Effector CD4-positive, alpha-beta T cell (primary cell): ENCODE data around the gene EYA2.

Source experiments
- DNase-seq: peaks from one replicate; pipeline ENCODE4 v3.0.0-alpha.2; 2020

The EYA2 gene

GRCh38 chr20:46934746-46935287, 40.2 kb downstream of the EYA2 start:
- no peak for DNase-seq

- no peak for DNase-seq
Measured at GRCh38 chr20:46935394-46936017, 40.9 kb downstream of the EYA2 start.

- no peak for DNase-seq
Measured at GRCh38 chr20:46936415-46937156, 41.9 kb downstream of the EYA2 start.

- DNase-seq = no peak
Measured at GRCh38 chr20:46937157-46937523, 42.5 kb downstream of the EYA2 start.

GRCh38 chr20:46937533-46938226, 43.0 kb downstream of the EYA2 start:
- no peak for DNase-seq

GRCh38 chr20:46938434-46938833, 43.8 kb downstream of the EYA2 start:
- DNase-seq = no peak

- no peak for DNase-seq
Measured at GRCh38 chr20:46939031-46939965, 44.7 kb downstream of the EYA2 start.

- no peak for DNase-seq
Measured at GRCh38 chr20:46940616-46941015, 46.0 kb downstream of the EYA2 start.

GRCh38 chr20:46941404-46941803, 46.8 kb downstream of the EYA2 start:
- no peak for DNase-seq

GRCh38 chr20:46943861-46944591, 49.4 kb downstream of the EYA2 start:
- DNase-seq = no peak

- DNase-seq = no peak
Measured at GRCh38 chr20:46945465-46945864, 50.8 kb downstream of the EYA2 start.

- no peak for DNase-seq
Measured at GRCh38 chr20:46946181-46946624, 51.6 kb downstream of the EYA2 start.

GRCh38 chr20:46946796-46947195, 52.2 kb downstream of the EYA2 start:
- no peak for DNase-seq

GRCh38 chr20:46948081-46948480, 53.4 kb downstream of the EYA2 start:
- DNase-seq = no peak

- DNase-seq = no peak
Measured at GRCh38 chr20:46951405-46951804, 56.8 kb downstream of the EYA2 start.

GRCh38 chr20:46951840-46952497, 57.3 kb downstream of the EYA2 start:
- DNase-seq = no peak

- DNase-seq = no peak
Measured at GRCh38 chr20:46953596-46953995, 59.0 kb downstream of the EYA2 start.

GRCh38 chr20:46954490-46955038, 59.9 kb downstream of the EYA2 start:
- DNase-seq = no peak

- DNase-seq = no peak
Measured at GRCh38 chr20:46955601-46956556, 61.2 kb downstream of the EYA2 start.
